ENCODE results near the gene AFF4. TPM values are rescaled to one million over a fixed set of nuclear protein-coding genes. Genes with fewer than 3 reads are reported as not detected.

AFF4 gene
- total RNA-seq, 4 donors from 2014 or later = 66.1 to 122 (median 85.1) TPM

DNA sequence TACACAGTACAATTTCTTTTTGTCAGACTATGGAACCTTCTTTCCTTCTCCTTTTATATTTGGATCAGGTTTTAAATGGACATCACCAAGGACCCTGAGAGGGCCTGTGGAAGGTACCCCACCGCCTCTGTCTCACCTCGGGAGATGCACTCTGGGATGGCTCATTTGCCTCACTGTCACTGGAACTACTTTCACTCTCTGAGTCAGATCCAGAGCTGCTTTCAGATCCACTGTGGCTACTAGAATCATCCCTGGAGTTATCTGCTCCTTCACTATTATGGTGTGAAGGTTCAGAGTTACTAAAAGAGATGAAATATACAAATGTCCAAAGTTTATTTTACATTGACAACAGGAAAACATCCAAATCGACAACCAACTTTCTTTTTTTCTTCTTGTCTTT is 65.3 kb downstream of the AFF4 start:
- WGBS, 2 donors (ENCODE audit: low coverage in 1 of 2) = 30 to 62% methylated on average over 1 to 3 of the region's 3 CpGs
- in situ Hi-C loops (cut with MboI; ENCODE audit: low pct_ligation_motif_present in 1 of 4, low pct_unique_long_range_greater_than_20kb in 1 of 4, low sequenced_read_pairs in 3 of 4) (no loop called here), intact Hi-C loops (cut with DNase I; ENCODE audit: low total_unique reads) (no loop called here)
- Histone ChIP-seq H3K27me3 (no peaks in the 10 kb centered on the region), H3K4me3 (no peak overlapping the region), H3K9me3 (no peaks in the 10 kb centered on the region), H3K36me3 (peaks cover 0 to 60% (median 29%) of the 10 kb centered on the region in 4 donors), H3K27ac (no peak overlapping the region), H3K4me1 (no peaks in the 10 kb centered on the region)
- TF ChIP-seq, protein P1, sequence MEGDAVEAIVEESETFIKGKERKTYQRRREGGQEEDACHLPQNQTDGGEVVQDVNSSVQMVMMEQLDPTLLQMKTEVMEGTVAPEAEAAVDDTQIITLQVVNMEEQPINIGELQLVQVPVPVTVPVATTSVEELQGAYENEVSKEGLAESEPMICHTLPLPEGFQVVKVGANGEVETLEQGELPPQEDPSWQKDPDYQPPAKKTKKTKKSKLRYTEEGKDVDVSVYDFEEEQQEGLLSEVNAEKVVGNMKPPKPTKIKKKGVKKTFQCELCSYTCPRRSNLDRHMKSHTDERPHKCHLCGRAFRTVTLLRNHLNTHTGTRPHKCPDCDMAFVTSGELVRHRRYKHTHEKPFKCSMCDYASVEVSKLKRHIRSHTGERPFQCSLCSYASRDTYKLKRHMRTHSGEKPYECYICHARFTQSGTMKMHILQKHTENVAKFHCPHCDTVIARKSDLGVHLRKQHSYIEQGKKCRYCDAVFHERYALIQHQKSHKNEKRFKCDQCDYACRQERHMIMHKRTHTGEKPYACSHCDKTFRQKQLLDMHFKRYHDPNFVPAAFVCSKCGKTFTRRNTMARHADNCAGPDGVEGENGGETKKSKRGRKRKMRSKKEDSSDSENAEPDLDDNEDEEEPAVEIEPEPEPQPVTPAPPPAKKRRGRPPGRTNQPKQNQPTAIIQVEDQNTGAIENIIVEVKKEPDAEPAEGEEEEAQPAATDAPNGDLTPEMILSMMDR (IDR thresholded peaks at IDR 0.05) = no peak
- TF ChIP-seq POLR2A (IDR thresholded peaks at IDR 0.05) (no peak), POLR2AphosphoS5 (IDR thresholded peaks at IDR 0.05) (no peak), EP300 (IDR thresholded peaks at IDR 0.05; ENCODE audit: low read depth) (no peak)
- no peak for DNase-seq

DNA sequence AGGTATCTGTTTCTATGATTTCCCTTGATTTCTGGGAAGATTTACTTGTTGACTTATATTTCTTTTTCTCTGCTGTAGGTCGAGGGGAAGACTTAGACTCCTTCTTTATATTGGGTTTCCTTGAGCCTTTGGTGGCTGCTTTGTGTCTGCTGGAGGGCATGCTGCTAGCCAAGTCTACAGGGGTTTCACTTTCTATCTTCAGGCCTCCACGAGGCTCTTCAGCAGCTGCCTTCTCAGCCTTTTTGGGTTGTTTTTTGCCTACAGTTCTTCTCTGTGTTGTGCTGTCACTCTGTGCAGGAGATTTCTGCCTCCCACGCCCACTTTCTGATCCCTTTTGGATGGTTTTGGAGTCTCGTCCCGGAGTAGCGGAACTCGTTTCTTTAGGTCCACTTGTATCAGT is 66.7 kb downstream of the AFF4 start:
- Histone ChIP-seq H3K27ac (no peak overlapping the region), H3K4me1 (no peaks in the 10 kb centered on the region), H3K4me3 (no peak overlapping the region), H3K36me3 (peaks cover 0 to 68% (median 32%) of the 10 kb centered on the region in 4 donors), H3K9me3 (no peaks in the 10 kb centered on the region), H3K27me3 (no peaks in the 10 kb centered on the region)
- intact Hi-C loops (cut with DNase I; ENCODE audit: low total_unique reads) = no loop called here
- TF ChIP-seq, protein P1 (IDR thresholded peaks at IDR 0.05) = no peak
- TF ChIP-seq EP300 (IDR thresholded peaks at IDR 0.05; ENCODE audit: low read depth) (no peak), POLR2AphosphoS5 (IDR thresholded peaks at IDR 0.05) (no peak), POLR2A (IDR thresholded peaks at IDR 0.05) (no peak)
- no peak for DNase-seq
- 63 to 77% methylated on average over 4 to 7 of the region's 7 CpGs for WGBS, 2 donors (ENCODE audit: low coverage in 1 of 2)
- in situ Hi-C loops (cut with MboI; ENCODE audit: low pct_ligation_motif_present in 1 of 4, low pct_unique_long_range_greater_than_20kb in 1 of 4, low sequenced_read_pairs in 3 of 4) = no loop called here

DNA sequence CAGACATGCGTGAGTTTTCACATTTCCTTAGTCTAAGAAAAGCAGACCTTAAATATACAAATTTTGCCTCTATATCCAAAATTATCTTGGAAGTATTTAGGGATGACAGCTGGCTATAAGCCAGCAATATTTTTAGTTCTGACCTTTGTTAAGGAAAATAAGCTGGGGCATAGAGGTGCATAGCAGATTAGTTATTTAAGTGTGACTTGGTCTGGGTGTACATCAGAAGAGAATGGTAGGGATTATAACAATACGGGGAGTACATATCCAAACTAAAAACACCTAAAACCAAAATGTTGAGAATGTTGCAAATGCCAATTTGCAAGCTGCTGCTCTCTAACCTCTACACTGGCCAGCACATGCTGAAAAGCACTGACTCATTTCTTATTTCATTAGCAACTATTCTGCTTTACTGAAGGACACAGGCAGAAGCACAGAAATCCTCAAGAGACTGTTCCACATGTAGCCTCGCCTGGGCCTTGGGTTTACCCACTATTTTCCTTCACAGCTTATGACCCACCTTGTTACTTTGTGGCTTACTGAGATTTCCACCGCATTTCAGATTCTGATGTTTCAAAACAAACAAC is 67.6 kb downstream of the AFF4 start:
- H3K4me1 ChIP-seq = no peaks in the 10 kb centered on the region
- no peaks in the 10 kb centered on the region for H3K9me3 ChIP-seq
- no peak overlapping the region for H3K27ac ChIP-seq
- DNase-seq = no peak
- intact Hi-C loops (cut with DNase I; ENCODE audit: low total_unique reads) = no loop called here
- WGBS, 2 donors (ENCODE audit: low coverage in 1 of 2) = 91 to 97% methylated on average over 4 of the region's 4 CpGs
- in situ Hi-C loops (cut with MboI; ENCODE audit: low pct_ligation_motif_present in 1 of 4, low pct_unique_long_range_greater_than_20kb in 1 of 4, low sequenced_read_pairs in 3 of 4) = no loop called here
- H3K4me3 ChIP-seq = no peak overlapping the region
- peaks cover 0 to 71% (median 35%) of the 10 kb centered on the region in 4 donors for H3K36me3 ChIP-seq
- H3K27me3 ChIP-seq = no peaks in the 10 kb centered on the region
- TF ChIP-seq, protein P1 (IDR thresholded peaks at IDR 0.05) = no peak
- TF ChIP-seq POLR2A (IDR thresholded peaks at IDR 0.05) = no peak
- TF ChIP-seq POLR2AphosphoS5 (IDR thresholded peaks at IDR 0.05) = no peak
- TF ChIP-seq EP300 (IDR thresholded peaks at IDR 0.05; ENCODE audit: low read depth) = no peak

DNA sequence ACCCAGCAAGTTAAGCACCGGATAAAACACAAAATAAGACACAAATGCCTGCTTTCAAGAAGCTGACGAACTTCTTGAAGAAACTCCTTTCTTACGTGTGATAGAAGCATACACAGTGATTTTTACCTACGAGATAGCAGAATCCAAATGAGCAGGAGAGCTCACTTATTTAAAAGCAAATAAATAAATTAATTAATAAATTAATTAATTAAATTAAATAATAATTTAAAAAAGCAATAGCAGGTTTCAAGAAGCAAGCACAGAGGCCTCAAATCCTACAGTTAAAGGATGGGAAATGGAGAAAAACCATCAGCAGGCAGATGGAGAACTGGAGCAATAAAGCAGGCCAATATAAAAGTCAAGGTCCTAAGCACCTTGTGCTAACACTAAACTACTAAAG is 72.6 kb downstream of the AFF4 start:
- no peak for TF ChIP-seq EP300 (IDR thresholded peaks at IDR 0.05; ENCODE audit: low read depth)
- TF ChIP-seq POLR2AphosphoS5 (IDR thresholded peaks at IDR 0.05) = no peak
- TF ChIP-seq, protein P1 (IDR thresholded peaks at IDR 0.05) = no peak
- no peak for TF ChIP-seq POLR2A (IDR thresholded peaks at IDR 0.05)
- in situ Hi-C loops (cut with MboI; ENCODE audit: low pct_ligation_motif_present in 1 of 4, low pct_unique_long_range_greater_than_20kb in 1 of 4, low sequenced_read_pairs in 3 of 4) = no loop called here
- 93 to 97% methylated on average over 4 of the region's 4 CpGs for WGBS, 2 donors (ENCODE audit: low coverage in 1 of 2)

More for the DNA sequence above, 72.6 kb downstream of the AFF4 start:
- no peaks in the 10 kb centered on the region for H3K27me3 ChIP-seq
- peaks cover 0 to 6% (median 0%) of the 10 kb centered on the region in 4 donors for H3K4me1 ChIP-seq
- intact Hi-C loops (cut with DNase I; ENCODE audit: low total_unique reads) = no loop called here
- no peaks in the 10 kb centered on the region for H3K9me3 ChIP-seq
- H3K4me3 ChIP-seq = no peak overlapping the region
- peaks cover 0 to 84% (median 34%) of the 10 kb centered on the region in 4 donors for H3K36me3 ChIP-seq
- H3K27ac ChIP-seq = no peak overlapping the region
- DNase-seq = no peak

Data from transverse colon (tissue), 4 donors.